Muscle of leg (tissue), 11 donors: ENCODE measurements around the gene SLC6A11. TPM values are rescaled to one million over a fixed set of nuclear protein-coding genes. Genes with fewer than 3 reads are reported as not detected.

Source experiments
- DNase-seq: peaks from one replicate; pipeline ENCODE4 v3.0.0; 2013
- H3K27ac ChIP-seq: one replicate; pipeline ENCODE4 v1.5.1; 2013; ENCODE audit warnings: mild to moderate bottlenecking, low read length, control low read depth
- H3K27me3 ChIP-seq: one replicate; pipeline ENCODE4 v1.6.1; 2013; ENCODE audit warnings: low read length; ENCODE audit not compliant: control insufficient read depth, insufficient read depth
- H3K36me3 ChIP-seq: one replicate; pipeline ENCODE4 v1.6.1; 2013; ENCODE audit warnings: low read length; ENCODE audit not compliant: control insufficient read depth, insufficient read depth
- H3K4me1 ChIP-seq: one replicate; pipeline ENCODE4 v1.6.1; 2013; ENCODE audit warnings: low read length; ENCODE audit not compliant: control insufficient read depth, insufficient read depth
- H3K4me3 ChIP-seq: one replicate; pipeline ENCODE4 v1.5.1; 2013; ENCODE audit warnings: low read length, control low read depth
- H3K9me3 ChIP-seq: replicated peaks from 2 replicates; pipeline ENCODE4 v1.6.1; 2013; ENCODE audit warnings: low read depth, low read length; ENCODE audit not compliant: control insufficient read depth
- WGBS: methylation state at CpG from one replicate; pipeline ENCODE4 v1.1.5; 2013; ENCODE audit warnings: missing lambda C conversion rate; ENCODE audit not compliant: insufficient coverage; 5-methylcytosine and 5-hydroxymethylcytosine counted together
- polyA plus RNA-seq, 8 donors: library from polyadenylated mRNA; unstranded; fragments of 120-200 nt; gene quantifications; one replicate each; pipeline versions ENCODE4 v1.2.1 to v1.2.3, GENCODE V29; 2013; ENCODE audit warnings: inconsistent platforms in 1 of 8, low replicate concordance in 1 of 8; ENCODE audit not compliant: insufficient read length in 8 of 8, insufficient read depth in 1 of 8
- total RNA-seq: library from RNA; stranded (reverse); fragments of 120-200 nt; gene quantifications from one replicate; pipeline ENCODE4 v1.2.4, GENCODE V29; 2013

Gene SLC6A11
- total and polyA plus RNA-seq, 9 donors = under 0.01 to 0.23 (median 0.07) TPM; not detected in 4

DNA sequence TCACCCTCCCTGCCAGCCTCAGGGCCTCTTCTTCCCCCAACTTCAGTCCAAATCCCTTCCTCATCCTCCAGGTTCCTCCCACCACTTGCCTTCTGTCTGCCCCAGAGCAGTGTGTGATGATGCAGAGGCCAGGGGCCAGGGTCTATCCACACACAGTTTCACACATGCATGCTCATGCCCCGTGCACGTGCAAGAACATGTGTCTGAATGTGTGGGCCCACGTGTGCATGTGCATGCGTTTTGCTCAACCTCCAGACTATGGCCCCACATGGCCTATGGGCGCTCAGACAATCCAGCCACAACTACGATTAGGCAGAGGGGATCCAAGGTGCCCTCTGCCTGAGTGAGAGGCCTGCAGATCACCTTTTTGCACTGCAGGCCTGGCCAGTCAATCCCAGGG lies 144.2 kb downstream of the SLC6A11 start:
- no peaks in the 10 kb centered on the region for H3K9me3 ChIP-seq
- WGBS = 70% methylated on average over 5 of the region's 6 CpGs
- H3K36me3 ChIP-seq = no peaks in the 10 kb centered on the region
- no peak for DNase-seq
- no peak overlapping the region for H3K27ac ChIP-seq
- H3K27me3 ChIP-seq = peaks cover 14% of the 10 kb centered on the region
- H3K4me3 ChIP-seq = no peak overlapping the region
- H3K4me1 ChIP-seq = peaks cover 45% of the 10 kb centered on the region

DNA sequence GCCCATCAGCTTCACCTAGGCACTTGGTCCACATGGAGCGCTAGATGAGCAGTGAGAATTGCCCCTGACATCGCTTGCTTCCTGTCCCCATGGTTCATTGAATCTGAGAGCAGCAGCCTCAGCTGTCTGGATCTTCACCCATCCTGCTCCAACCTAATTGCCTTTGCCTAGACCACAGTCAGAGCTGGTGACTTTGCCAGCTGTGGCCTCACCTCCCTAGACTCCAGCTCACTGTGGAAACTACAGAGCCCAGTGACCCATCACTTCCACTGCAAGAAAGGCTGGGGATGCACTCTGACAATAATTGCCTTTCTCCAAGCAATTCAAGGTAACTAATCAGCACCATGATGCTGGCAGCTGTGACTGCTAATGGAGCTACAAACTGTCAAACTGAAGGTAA lies 145.9 kb downstream of the SLC6A11 start:
- Histone ChIP-seq H3K9me3 (no peaks in the 10 kb centered on the region), H3K36me3 (no peaks in the 10 kb centered on the region), H3K27ac (no peak overlapping the region), H3K4me1 (peaks cover 29% of the 10 kb centered on the region), H3K27me3 (peaks cover 18% of the 10 kb centered on the region), H3K4me3 (no peak overlapping the region)
- 86% methylated on average over 2 of the region's 2 CpGs for WGBS
- DNase-seq = no peak

DNA sequence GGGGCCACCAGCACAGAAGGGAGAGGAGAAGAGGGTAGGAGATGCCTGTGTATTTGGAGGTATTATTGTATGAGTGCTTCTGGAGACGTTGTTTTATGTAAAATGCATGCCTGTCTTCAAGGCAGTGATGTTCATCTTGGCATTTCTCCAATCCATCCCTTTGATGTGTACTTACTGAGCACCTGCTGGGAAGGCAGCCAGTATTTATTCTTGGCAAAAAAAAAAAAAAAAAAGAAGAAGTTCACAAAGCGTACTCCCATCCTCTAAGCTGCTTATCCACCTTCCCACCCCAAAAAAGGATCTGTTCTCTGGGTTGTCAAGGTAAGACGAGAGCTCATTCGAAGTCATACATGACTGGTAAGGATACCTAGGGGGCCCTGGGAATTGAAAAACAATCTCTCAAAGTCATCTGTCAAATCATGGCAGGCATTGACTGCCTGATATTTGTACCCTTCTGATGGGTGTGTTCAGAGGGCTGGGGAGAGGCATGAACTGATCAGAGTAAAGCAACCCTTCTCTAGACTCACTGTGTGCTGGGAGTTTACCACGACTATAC lies 146.5 kb downstream of the SLC6A11 start:
- DNase-seq = peak; percentile 32
- H3K4me3 ChIP-seq = no peak overlapping the region
- no CpG with 5 or more reads among the region's 5 CpGs for WGBS

DNA sequence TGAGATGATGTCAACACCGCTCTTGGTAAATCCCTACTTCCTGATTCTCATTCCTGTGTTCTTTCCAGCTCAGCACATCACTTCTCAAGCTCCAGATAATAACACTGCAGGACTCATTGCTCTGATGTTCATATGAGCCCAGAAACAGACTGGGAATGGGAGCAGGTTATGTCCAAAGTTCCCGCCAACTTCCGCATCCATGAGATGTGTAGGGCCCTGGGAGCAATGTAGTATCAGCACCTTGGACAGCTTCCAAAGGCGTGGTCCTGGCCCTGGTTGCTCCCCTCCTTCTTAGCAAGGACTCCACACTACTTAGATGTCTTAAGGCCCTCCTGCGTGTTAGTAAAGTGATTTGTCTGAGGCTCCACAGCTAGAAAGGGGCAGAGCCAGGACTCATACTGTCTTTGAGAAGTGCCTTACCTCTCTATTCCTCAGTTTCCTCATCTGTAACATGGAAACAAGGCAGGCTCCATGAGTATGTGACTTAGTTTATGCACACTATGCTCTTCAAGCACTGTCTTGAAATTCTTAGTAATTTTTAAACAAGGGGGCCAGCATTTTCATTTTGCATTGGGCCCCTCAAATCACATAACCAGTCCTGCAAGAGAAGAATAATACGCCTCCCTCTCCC lies 148.6 kb downstream of the SLC6A11 start:
- no peaks in the 10 kb centered on the region for H3K36me3 ChIP-seq
- no peak overlapping the region for H3K4me3 ChIP-seq
- DNase-seq = peak; percentile 58
- peaks cover 15% of the 10 kb centered on the region for H3K27me3 ChIP-seq
- H3K27ac ChIP-seq = no peak overlapping the region
- H3K9me3 ChIP-seq = no peaks in the 10 kb centered on the region
- 69% methylated on average over 2 of the region's 6 CpGs for WGBS
- H3K4me1 ChIP-seq = peaks cover 22% of the 10 kb centered on the region

More for the DNA sequence above, 146.5 kb downstream of the SLC6A11 start:
- Histone ChIP-seq H3K4me1 (peaks cover 23% of the 10 kb centered on the region), H3K27ac (no peak overlapping the region), H3K36me3 (no peaks in the 10 kb centered on the region), H3K27me3 (peaks cover 20% of the 10 kb centered on the region), H3K9me3 (no peaks in the 10 kb centered on the region)

DNA sequence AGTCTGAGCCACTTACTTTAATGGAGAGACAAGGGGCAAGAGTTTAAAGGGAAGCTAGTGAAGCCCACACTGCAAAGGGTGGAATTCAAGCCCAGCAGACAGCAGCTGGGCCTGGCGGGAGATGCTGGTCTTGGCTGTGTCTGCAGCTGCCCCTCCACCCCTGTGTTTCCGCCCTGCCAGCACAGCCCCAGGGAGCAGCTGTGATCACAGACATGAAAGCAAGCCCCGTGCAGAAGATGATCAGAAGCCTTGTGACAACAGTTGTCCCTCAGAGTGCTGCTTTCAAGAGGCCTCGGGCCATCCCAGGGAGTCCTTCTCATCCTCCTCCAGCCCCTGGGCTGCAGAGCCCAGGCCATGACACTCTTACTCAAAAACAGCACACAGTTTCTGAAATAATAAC lies 152.4 kb downstream of the SLC6A11 start:
- DNase-seq = peak; percentile 85
- WGBS = 13% methylated on average over 4 of the region's 4 CpGs
- Histone ChIP-seq H3K27me3 (peaks cover 29% of the 10 kb centered on the region), H3K4me3 (no peak overlapping the region), H3K27ac (peak overlapping the region; percentile 35), H3K36me3 (no peaks in the 10 kb centered on the region), H3K4me1 (peaks cover 27% of the 10 kb centered on the region), H3K9me3 (no peaks in the 10 kb centered on the region)

DNA sequence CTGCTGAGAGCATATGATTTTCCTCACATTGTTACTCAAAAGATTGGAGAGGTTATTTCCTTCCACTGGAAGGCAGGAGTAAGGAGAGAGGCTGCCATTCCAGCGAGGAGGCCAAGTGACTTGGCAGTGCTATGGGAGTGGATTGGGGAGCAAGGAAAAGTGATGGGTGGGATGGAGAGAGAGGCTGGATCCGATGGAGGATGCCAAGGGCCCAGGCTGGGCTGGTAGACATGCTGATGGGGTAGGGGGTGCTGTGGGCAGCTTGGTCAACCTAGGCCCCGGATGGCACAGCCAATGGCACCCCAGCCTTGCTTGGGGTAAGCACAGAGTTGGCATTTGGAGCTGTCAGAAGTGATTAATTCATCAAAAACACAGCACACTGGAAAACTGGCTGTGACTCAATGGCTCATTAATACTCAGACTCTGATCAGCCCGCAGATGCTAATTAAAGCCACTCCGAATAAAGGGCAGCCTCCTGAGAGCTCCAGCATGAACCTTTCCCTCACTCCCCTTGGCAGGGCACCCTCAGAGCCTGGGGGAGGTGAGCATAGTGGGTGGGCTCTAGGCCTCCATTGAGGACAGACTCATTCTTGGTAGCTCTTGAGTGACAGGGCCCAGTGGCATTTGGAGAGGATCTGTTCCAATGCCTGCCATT lies 154.4 kb downstream of the SLC6A11 start:
- Histone ChIP-seq H3K27me3 (peaks cover 31% of the 10 kb centered on the region), H3K36me3 (no peaks in the 10 kb centered on the region), H3K27ac (no peak overlapping the region), H3K4me3 (no peak overlapping the region), H3K9me3 (no peaks in the 10 kb centered on the region), H3K4me1 (peaks cover 38% of the 10 kb centered on the region)
- WGBS = 63% methylated on average over 4 of the region's 5 CpGs
- DNase-seq = no peak

DNA sequence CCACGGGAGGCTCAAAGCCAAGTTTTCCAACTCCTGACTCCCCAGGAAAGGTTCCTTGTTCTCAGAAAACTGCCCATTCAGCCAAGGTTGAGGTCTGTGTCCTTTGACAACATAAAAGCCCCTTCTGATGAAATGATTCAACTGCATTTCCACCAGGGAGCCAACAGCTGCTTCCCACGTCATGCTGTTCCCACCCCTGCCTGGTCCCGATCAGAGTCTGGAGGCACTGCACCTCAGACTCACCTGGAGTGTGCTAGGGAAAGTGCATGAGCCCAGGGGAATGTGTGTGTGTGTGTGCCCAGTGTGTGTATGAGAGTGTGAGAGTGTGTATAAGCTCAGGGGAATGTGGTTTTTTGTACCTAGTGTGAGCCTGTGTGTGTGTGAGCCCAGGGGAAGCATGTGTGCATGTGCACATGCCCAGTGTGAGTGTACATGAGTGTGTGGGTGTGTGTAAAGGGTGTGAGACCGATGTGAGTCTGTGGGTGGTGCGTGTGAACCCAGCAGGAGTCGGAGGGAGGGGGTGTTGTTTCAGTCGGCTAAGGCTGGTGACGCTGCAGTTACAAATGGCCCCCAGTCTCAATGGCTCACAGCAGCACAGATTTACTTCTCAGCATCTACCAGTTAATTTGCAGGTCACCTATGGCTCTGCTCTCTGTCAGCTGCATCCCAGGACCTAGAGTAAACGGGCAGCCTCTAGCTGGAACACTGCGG lies 156.2 kb downstream of the SLC6A11 start:
- no peak overlapping the region for H3K4me3 ChIP-seq
- H3K4me1 ChIP-seq = peaks cover 38% of the 10 kb centered on the region
- 21% methylated on average over 2 of the region's 10 CpGs for WGBS
- peaks cover 26% of the 10 kb centered on the region for H3K27me3 ChIP-seq
- H3K36me3 ChIP-seq = no peaks in the 10 kb centered on the region
- no peak overlapping the region for H3K27ac ChIP-seq
- DNase-seq = no peak
- H3K9me3 ChIP-seq = no peaks in the 10 kb centered on the region

DNA sequence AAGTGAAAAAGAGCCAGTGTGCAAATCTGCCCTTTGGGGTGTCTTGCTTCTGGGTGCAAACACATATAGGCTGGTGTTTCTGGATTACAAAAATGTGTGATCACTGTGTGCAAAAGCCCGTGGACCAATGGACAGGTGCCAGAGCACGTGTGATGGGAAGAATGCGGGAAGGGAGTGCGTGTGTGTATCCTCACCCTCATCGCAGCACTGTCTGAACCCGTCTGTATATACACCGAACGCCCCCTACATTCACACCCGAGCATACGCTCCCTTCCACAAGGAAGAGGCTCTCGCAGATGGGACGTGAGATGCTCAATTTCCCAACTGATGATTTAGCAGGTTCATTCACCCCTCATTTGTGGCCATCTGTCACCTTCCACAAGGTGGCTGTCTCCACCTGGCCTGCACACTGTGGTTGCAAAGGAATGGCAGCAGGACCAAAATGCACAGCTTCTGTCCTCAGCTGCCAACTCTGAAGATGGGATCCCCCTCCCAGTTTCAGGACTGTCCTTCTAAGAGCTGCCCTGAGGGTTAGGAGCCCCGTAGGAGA lies 157.1 kb downstream of the SLC6A11 start:
- no peak overlapping the region for H3K27ac ChIP-seq
- DNase-seq = no peak
- H3K27me3 ChIP-seq = peaks cover 26% of the 10 kb centered on the region
- 67% methylated on average over 12 of the region's 13 CpGs for WGBS
- H3K36me3 ChIP-seq = no peaks in the 10 kb centered on the region
- H3K4me3 ChIP-seq = no peak overlapping the region
- no peaks in the 10 kb centered on the region for H3K9me3 ChIP-seq
- peaks cover 33% of the 10 kb centered on the region for H3K4me1 ChIP-seq

DNA sequence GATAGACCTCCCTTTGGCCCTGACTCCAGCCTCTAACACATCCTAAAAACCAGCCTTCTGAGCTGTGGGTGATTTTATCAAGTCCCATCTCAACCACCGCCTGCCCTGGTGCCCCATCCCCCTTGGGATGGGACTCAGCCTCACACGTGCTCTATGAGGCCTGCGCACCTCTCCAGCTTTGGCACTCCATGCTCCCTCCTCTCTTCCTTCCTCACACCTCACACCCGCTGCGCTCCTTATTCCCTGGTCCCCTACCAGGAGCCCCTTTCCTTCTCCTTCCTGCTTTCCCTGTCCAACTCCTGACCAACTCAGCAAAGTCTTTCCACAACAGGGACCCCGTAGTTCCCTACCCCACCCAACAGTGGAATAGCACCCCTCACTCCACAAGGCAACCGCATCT lies 158.1 kb downstream of the SLC6A11 start:
- WGBS = 51% methylated on average over 7 of the region's 7 CpGs
- Histone ChIP-seq H3K4me1 (peaks cover 24% of the 10 kb centered on the region), H3K4me3 (no peak overlapping the region), H3K9me3 (no peaks in the 10 kb centered on the region), H3K27me3 (peaks cover 26% of the 10 kb centered on the region), H3K27ac (no peak overlapping the region), H3K36me3 (no peaks in the 10 kb centered on the region)
- no peak for DNase-seq
